Suprapubic skin (tissue), 4 donors: ENCODE measurements around the gene ROS1. TPM values are rescaled to one million over a fixed set of nuclear protein-coding genes. Genes with fewer than 3 reads are reported as not detected.

Experiments used
- DNase-seq, 2 donors: peaks; one replicate each; pipeline ENCODE4 v3.0.0-alpha.2; 2019; ENCODE audit warnings: low spot score in 2 of 2
- H3K27ac ChIP-seq: fragments of 200-600 bp; sonication (generic); one replicate; pipeline ENCODE4 v1.5.1; 2019
- H3K27me3 ChIP-seq: fragments of 200-600 bp; sonication (generic); one replicate; pipeline ENCODE4 v1.5.1; 2019
- H3K36me3 ChIP-seq: fragments of 200-600 bp; sonication (generic); one replicate; pipeline ENCODE4 v1.5.1; 2019
- H3K4me1 ChIP-seq: fragments of 200-600 bp; sonication (generic); one replicate; pipeline ENCODE4 v1.5.1; 2019
- H3K4me3 ChIP-seq: fragments of 200-600 bp; sonication (generic); one replicate; pipeline ENCODE4 v1.5.1; 2019; ENCODE audit warnings: mild to moderate bottlenecking
- H3K9me3 ChIP-seq: fragments of 200-600 bp; sonication (generic); one replicate; pipeline ENCODE4 v1.5.1; 2019
- CTCF ChIP-seq, 2 donors: fragments of 200-600 bp in 1 of 2; fragments of 450-650 bp in 1 of 2; sonication (generic) in 1 of 2; IDR thresholded peaks; one replicate each; pipeline ENCODE4 v1.5.1; 2016 to 2019; ENCODE audit warnings: antibody characterized with exemption in 2 of 2, mild to moderate bottlenecking in 1 of 2, moderate library complexity in 1 of 2
- EP300 ChIP-seq: sonication (generic); formaldehyde crosslinking; IDR thresholded peaks from one replicate; pipeline ENCODE4 v1.6.1; 2017; ENCODE audit warnings: antibody characterized with exemption
- POLR2A ChIP-seq, 2 donors: fragments of 450-650 bp; IDR thresholded peaks; one replicate each; pipeline ENCODE4 v1.6.1; 2017; ENCODE audit warnings: antibody characterized with exemption in 2 of 2, mild to moderate bottlenecking in 2 of 2, moderate library complexity in 2 of 2
- POLR2AphosphoS5 ChIP-seq, 3 donors: sonication (generic); formaldehyde crosslinking; IDR thresholded peaks; one replicate each; pipeline ENCODE4 v1.6.1; 2017; ENCODE audit warnings: antibody characterized with exemption in 3 of 3
- WGBS: methylation state at CpG from one replicate; pipeline ENCODE4 v1.1.5; 2018; 5-methylcytosine and 5-hydroxymethylcytosine counted together
- total RNA-seq, 4 donors: library from RNA; depleted of rRNA; stranded (reverse); fragments of >200 nt; gene quantifications; one replicate each; pipeline ENCODE4 v1.1.0, GENCODE V29; 2016

Gene ROS1
- total RNA-seq, 4 donors from 2014 or later, result 0.49 to 2.8 (median 0.69) TPM

- WGBS, result 79% methylated on average over 4 of the region's 4 CpGs
- Histone ChIP-seq H3K27me3 (no peaks in the 10 kb centered on the region), H3K9me3 (no peaks in the 10 kb centered on the region), H3K27ac (no peak overlapping the region), H3K4me1 (no peaks in the 10 kb centered on the region), H3K4me3 (no peak overlapping the region), H3K36me3 (no peaks in the 10 kb centered on the region)
- TF ChIP-seq POLR2AphosphoS5 (IDR thresholded peaks at IDR 0.05) (no peak), CTCF (IDR thresholded peaks at IDR 0.05) (no peak), POLR2A (IDR thresholded peaks at IDR 0.05) (no peak), EP300 (no peak)
- DNase-seq, result no peak
Measured at GRCh38 chr6:117467876-117468275, 42.1 kb upstream of the ROS1 start.

- Histone ChIP-seq H3K4me1 (no peaks in the 10 kb centered on the region), H3K27ac (no peak overlapping the region), H3K9me3 (no peaks in the 10 kb centered on the region), H3K36me3 (no peaks in the 10 kb centered on the region), H3K4me3 (no peak overlapping the region), H3K27me3 (no peaks in the 10 kb centered on the region)
- no peak for TF ChIP-seq EP300
- TF ChIP-seq CTCF (IDR thresholded peaks at IDR 0.05), result no peak
- TF ChIP-seq POLR2A (IDR thresholded peaks at IDR 0.05), result no peak
- TF ChIP-seq POLR2AphosphoS5 (IDR thresholded peaks at IDR 0.05), result no peak
- DNase-seq, result no peak
- 59% methylated on average over 1 of the region's 1 CpG for WGBS
Measured at GRCh38 chr6:117465691-117466090, 39.9 kb upstream of the ROS1 start.

- DNase-seq, result no peak
- H3K9me3 ChIP-seq, result no peaks in the 10 kb centered on the region
- no peaks in the 10 kb centered on the region for H3K4me1 ChIP-seq
- no peak for TF ChIP-seq CTCF (IDR thresholded peaks at IDR 0.05)
- TF ChIP-seq POLR2AphosphoS5 (IDR thresholded peaks at IDR 0.05), result no peak
- no peak for TF ChIP-seq POLR2A (IDR thresholded peaks at IDR 0.05)
- no peak for TF ChIP-seq EP300
- no peak overlapping the region for H3K4me3 ChIP-seq
- H3K36me3 ChIP-seq, result no peaks in the 10 kb centered on the region
- H3K27ac ChIP-seq, result no peak overlapping the region
- WGBS, result 70% methylated on average over 2 of the region's 2 CpGs
- no peaks in the 10 kb centered on the region for H3K27me3 ChIP-seq
Measured at GRCh38 chr6:117464700-117465099, 39.0 kb upstream of the ROS1 start.

- WGBS, result 73% methylated on average over 4 of the region's 4 CpGs
- Histone ChIP-seq H3K9me3 (no peaks in the 10 kb centered on the region), H3K4me1 (no peaks in the 10 kb centered on the region), H3K27ac (no peak overlapping the region), H3K27me3 (no peaks in the 10 kb centered on the region), H3K4me3 (no peak overlapping the region), H3K36me3 (no peaks in the 10 kb centered on the region)
- no peak for DNase-seq
- TF ChIP-seq POLR2AphosphoS5 (IDR thresholded peaks at IDR 0.05) (no peak), CTCF (IDR thresholded peaks at IDR 0.05) (no peak), EP300 (no peak), POLR2A (IDR thresholded peaks at IDR 0.05) (no peak)
Measured at GRCh38 chr6:117463762-117464665, 38.3 kb upstream of the ROS1 start.

GRCh38 chr6:117459204-117459944 lies 33.6 kb upstream of the ROS1 start:
- no peak for DNase-seq
- Histone ChIP-seq H3K27me3 (no peaks in the 10 kb centered on the region), H3K27ac (no peak overlapping the region), H3K4me3 (no peak overlapping the region), H3K4me1 (no peaks in the 10 kb centered on the region), H3K9me3 (no peaks in the 10 kb centered on the region), H3K36me3 (no peaks in the 10 kb centered on the region)
- TF ChIP-seq POLR2A (IDR thresholded peaks at IDR 0.05) (no peak), EP300 (no peak), CTCF (IDR thresholded peaks at IDR 0.05) (no peak)
- 81% methylated on average over 2 of the region's 2 CpGs for WGBS
